IPS-18c (cell line): Measurements from ENCODE around the gene RBM20.
"Not testable (repeated sequence)": the region's sequence is repeated elsewhere in the genome, so short reads cannot be mapped to it uniquely, and the experiment has no call there.

Source experiments
- H3K4me3 ChIP-seq: 2 replicates; pipeline ENCODE4 v1.7.0; 2013; ENCODE audit warnings: low read depth, mild to moderate bottlenecking, low read length, moderate library complexity; ENCODE audit not compliant: insufficient read depth
- H3K9me3 ChIP-seq: one replicate; pipeline ENCODE4 v1.6.1; 2013; ENCODE audit warnings: mild to moderate bottlenecking, low read length, moderate library complexity; ENCODE audit not compliant: control insufficient read depth, insufficient read depth

RBM20 gene

DNA sequence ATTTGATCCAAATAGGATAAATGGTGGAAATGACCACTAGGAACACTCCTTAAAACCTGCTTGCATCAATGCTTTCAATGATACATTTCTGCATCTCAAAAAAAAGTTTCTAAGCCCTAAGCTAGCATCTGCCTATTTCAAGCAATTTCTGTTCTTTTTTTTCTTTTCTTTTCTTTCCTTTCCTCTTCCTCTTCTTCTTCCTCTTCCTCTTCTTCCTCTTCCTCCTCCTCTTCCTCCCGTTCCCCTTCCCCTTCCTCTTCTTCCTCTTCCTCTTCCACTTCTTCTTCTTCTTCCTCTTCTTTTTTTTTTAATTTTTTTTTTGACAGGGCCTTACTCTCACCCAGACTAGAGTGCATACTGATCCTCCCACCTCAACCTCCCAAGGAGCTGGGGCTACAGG is 15.4 kb downstream of the RBM20 start:
- Histone ChIP-seq H3K4me3 (no peak overlapping the region), H3K9me3 (peaks cover 2% of the 10 kb centered on the region)

- not testable (repeated sequence) for H3K9me3 ChIP-seq, H3K4me3 ChIP-seq
Observed at GRCh38 chr10:110660289-110660688, 16.2 kb downstream of the RBM20 start.

GRCh38 chr10:110661292-110661691 is 17.2 kb downstream of the RBM20 start:
- Histone ChIP-seq H3K9me3 (peaks cover 2% of the 10 kb centered on the region), H3K4me3 (no peak overlapping the region)

- Histone ChIP-seq H3K9me3 (peaks cover 2% of the 10 kb centered on the region), H3K4me3 (no peak overlapping the region)
Observed at GRCh38 chr10:110664483-110665420, 20.6 kb downstream of the RBM20 start.

- H3K9me3 ChIP-seq, H3K4me3 ChIP-seq: not testable (repeated sequence)
Observed at GRCh38 chr10:110666259-110666658, 22.1 kb downstream of the RBM20 start.

GRCh38 chr10:110666673-110667072 is 22.5 kb downstream of the RBM20 start:
- Histone ChIP-seq H3K4me3 (no peak overlapping the region), H3K9me3 (peaks cover 2% of the 10 kb centered on the region)

GRCh38 chr10:110667620-110668343 is 23.6 kb downstream of the RBM20 start:
- no peak overlapping the region for H3K4me3 ChIP-seq

DNA sequence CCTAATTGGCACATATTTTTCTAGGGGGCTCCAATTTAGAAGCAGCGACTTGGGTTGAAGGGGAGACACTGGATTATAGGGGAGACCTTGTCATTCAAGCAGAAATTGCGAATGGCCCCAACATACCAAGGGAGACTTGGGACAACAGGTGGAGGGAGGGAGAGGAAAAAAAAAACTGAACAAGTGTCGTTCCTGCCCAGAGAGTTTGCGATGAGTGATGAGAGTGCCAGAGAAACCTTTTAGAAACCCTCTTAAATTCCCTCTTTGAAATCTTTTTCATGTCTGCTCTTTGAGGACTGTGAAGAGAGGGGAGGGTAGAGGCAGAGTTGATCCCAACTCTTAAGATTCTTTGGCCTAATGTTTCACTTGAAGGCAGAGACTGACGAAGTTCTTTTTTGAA is 24.3 kb downstream of the RBM20 start:
- Histone ChIP-seq H3K9me3 (no peaks in the 10 kb centered on the region), H3K4me3 (no peak overlapping the region)

More at GRCh38 chr10:110667620-110668343, 23.6 kb downstream of the RBM20 start:
- H3K9me3 ChIP-seq = no peaks in the 10 kb centered on the region

- Histone ChIP-seq H3K4me3 (no peak overlapping the region), H3K9me3 (no peaks in the 10 kb centered on the region)
Observed at GRCh38 chr10:110670335-110670734, 26.2 kb downstream of the RBM20 start.

GRCh38 chr10:110671788-110672579 is 27.8 kb downstream of the RBM20 start:
- Histone ChIP-seq H3K9me3 (no peaks in the 10 kb centered on the region), H3K4me3 (peak overlapping the region; percentile 54)

GRCh38 chr10:110672580-110672919 is 28.4 kb downstream of the RBM20 start:
- H3K4me3 ChIP-seq = peak overlapping the region; percentile 54
- H3K9me3 ChIP-seq = no peaks in the 10 kb centered on the region

DNA sequence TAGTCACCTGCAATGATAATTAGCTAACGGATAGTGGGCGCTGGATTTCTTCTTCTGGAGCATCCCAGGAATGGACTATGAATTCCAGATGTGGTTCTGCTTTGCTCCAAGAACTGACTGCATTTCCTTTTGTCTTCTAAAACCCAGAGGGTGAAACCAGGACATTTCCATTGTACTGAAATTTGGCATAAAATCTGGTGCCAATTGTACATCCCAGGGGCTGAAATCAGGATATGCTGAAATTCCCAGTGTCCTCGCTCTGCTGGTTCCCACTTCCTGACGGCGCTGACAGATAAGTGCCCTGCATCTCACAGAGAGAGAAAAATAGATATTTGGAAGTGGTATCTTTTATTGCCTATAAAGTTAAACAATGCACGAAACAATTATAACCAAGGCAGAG is 31.9 kb downstream of the RBM20 start:
- H3K9me3 ChIP-seq = no peaks in the 10 kb centered on the region
- H3K4me3 ChIP-seq = no peak overlapping the region

DNA sequence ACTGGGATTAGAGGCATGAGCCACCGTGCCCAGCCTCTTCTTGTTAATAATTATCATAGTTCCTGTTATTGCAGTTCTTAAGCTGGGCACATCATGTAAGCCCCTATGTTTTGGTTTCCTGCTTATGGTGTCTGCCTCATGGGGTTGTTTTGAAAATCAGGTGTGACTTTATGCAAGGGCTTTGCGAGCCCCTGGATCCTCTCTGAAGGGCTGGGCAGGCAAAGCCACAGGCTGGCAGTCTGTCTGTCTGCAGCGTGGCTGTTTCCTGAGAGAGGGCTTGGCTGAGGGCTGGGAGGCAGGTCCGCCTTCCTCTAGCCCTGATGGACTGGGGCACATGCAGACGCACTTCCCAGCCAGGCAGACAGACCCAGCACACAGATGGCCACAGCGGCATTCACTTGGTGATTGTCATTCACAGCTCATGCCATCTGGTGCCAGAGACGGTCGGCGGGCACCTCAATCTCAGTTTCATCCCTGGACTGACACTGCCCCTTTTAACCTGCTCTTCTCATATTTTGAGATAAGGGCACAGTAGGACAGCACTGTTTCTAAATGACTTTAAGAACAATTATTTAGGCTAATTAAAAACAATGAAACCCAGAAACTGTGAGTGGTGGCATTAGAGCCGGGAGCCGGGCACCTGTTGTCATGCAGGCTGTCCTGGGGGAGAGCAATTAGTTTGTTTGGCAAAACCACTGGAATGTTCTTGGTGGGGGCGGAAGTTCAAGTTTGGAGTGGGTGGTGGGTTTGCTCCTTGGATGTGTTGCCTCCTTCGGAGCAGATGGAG is 35.5 kb downstream of the RBM20 start:
- Histone ChIP-seq H3K4me3 (no peak overlapping the region), H3K9me3 (no peaks in the 10 kb centered on the region)

- H3K4me3 ChIP-seq = no peak overlapping the region
Observed at GRCh38 chr10:110680273-110681020, 36.3 kb downstream of the RBM20 start.

GRCh38 chr10:110681023-110681681 is 37.0 kb downstream of the RBM20 start:
- Histone ChIP-seq H3K9me3 (no peaks in the 10 kb centered on the region), H3K4me3 (no peak overlapping the region)

More at GRCh38 chr10:110680273-110681020, 36.3 kb downstream of the RBM20 start:
- no peaks in the 10 kb centered on the region for H3K9me3 ChIP-seq

DNA sequence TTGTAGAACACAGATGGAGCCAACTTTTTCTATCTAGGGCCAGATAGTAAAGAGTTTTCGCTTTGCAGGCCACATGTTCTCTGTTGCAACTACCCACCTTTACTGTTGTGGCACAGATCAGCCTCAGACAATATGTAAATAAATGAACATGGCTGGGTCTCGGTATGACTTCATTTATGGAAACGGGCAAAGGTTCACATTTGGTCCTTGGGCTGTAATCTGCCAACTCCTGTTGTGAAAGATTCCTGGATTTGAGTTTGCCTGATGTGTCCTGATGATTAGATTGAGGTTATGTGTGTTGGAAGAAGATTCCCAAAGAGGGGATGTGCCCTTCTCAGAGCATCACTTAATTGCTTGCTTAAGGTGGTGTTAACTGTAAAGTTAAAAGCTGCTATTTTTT is 38.2 kb downstream of the RBM20 start:
- Histone ChIP-seq H3K4me3 (no peak overlapping the region), H3K9me3 (no peaks in the 10 kb centered on the region)
